ENCODE results near the gene BPTF.
"Not testable (repeated sequence)": the region's sequence is repeated elsewhere in the genome, so short reads cannot be mapped to it uniquely, and the experiment has no call there.

BPTF gene

DNA sequence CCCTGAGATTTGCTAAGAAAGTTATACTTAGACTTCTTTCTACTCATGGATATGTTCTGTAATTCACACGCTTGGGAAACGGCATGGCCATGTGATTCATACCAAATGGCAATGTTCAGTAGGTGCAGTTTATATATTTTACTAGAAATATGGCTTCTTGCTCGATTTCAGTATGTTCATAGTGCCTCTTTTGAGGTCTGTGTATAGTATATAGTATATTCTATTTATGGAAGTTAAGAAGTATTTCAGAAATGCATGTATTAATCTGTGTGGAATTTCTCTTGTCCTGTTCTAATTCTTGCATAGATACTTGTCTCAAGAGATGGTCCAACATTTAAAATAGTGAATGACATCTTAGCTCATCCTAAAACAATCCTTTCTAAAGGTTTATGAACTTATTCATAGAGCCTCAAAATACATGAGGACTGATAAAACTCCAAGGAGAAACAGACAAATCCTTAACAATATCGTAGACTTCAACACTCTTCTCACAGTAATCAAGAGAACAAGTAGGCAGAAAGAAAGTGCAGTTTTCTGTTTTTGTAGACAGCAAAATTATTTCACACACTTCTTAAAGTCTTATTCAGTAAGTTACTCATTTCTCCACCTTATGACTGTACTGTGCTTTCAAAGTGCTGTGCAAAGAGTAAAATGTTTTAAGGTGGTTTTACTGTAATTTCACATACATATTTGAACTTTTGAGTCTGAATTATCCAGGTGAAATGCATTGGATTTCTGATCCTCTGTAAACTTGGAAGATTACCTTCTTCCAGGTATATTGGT is 11.1 kb downstream of the BPTF start:
- DNase-seq = peak; percentile 71

- no peak for DNase-seq
Observed at GRCh38 chr17:67837965-67838364, 12.7 kb downstream of the BPTF start.

- DNase-seq = no peak
Observed at GRCh38 chr17:67838538-67838937, 13.2 kb downstream of the BPTF start.

GRCh38 chr17:67841992-67842391 is 16.7 kb downstream of the BPTF start:
- peak; percentile 15 for DNase-seq

- no peak for DNase-seq
Observed at GRCh38 chr17:67842648-67843047, 17.3 kb downstream of the BPTF start.

DNA sequence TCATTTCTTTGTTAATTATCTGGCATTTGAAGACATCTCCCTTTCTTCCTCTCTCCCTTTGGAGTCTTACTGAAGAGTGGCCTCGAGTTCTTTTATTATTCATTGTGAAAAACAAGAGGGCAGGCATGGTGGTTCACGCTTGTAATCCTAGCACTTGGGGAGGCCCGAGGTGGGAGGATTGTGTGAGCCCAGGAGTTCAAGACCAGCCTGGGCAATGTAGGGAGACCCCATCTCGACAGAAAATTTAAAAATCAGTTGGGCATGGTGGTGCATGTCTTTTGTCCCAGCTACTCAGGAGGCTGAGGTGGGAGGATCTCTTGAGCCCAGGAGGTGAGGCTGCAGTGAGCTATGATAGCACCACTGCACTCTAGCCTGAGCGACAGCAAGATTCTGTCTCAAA is 20.1 kb downstream of the BPTF start:
- no peak for DNase-seq

GRCh38 chr17:67848189-67848588 is 22.9 kb downstream of the BPTF start:
- DNase-seq = not testable (repeated sequence)

DNA sequence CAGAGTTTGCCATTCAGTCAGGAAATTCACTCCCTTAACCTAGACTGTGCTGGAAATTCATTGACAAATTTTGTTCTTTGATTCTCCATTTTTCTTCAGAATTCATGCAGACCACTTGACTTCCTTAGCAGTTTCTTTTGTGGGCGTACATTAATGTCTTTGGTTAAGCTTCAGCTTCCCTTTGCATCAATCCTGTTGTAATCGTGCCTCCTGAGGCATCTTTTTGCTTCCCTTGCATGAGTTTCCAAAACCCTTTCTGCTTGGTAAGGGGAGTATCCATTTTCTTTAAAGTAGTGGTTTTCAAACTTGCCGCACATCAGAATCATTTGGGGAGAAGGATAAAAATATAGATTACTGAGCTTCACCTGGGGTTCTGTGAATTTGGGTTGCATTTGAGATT is 23.5 kb downstream of the BPTF start:
- not testable (repeated sequence) for DNase-seq

DNA sequence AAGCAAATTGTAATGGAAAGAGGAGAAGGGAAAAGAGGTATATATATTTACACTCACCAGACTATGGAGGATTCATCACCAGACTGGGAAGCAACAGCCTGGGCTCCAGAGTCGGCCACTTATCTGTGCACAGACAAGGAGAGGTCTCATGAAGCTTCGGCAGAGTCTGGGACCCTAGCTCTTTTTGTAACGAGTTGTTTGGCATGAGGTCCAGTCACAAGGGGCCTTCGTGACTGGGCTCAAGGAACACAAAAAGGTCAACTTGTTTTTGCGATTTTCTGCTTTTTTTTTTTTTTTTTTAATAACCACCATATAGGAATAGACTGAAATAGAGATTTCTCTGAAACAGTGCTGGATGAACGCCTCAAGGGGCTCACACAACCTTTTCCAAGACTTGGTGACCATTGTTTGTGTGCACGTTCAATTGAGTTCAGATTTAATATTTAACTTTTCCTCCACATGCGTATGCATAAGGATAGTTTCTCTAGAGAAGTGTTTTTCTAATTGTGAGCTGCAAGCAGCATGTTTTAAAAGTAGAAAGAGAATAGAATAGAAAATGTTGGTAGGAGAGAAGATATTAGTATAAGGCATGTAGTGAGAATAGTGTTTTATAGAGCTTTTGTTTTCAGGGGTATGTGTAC is 25.8 kb downstream of the BPTF start:
- DNase-seq = no peak

- no peak for DNase-seq
Observed at GRCh38 chr17:67853703-67854102, 28.4 kb downstream of the BPTF start.

- no peak for DNase-seq
Observed at GRCh38 chr17:67854378-67854777, 29.1 kb downstream of the BPTF start.

DNA sequence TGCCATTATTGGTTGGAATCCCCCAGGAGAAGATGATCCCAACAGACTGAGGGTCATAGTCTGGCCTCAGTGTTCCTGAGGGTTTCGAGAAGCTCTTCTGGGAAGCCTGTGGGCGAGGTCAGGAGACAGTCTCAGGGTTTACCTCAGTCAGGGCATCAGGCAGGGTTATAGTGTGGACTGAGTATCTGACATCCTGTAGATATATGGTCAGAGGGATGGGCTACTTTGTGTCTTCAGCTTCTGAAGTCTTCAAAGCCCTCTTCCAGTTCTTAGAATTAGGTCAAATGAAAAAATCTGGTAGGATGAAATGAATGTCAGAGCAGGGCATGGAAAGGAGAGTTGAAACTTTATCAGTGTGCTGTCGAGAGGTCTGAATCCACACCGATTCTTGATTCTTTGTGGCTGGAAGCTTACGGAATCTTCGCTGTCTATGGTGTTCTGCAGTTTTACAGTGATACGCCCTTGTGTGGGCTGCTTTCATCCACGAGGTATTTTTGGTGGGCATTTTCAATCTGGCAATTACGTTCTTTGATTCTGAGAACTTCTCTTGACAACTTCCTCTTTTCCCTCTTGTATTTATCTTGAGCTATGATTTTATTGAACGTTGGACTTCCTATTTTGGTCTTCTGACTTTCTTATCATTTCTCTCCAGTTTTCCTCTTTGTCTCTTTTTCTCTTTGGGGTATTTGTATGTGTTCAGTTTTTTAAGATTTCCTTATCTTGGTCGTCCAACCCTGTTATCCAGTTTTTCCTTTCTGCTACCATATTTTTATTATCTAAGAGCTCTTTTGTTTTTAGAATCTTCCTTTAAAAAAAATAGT is 30.4 kb downstream of the BPTF start:
- DNase-seq = no peak

GRCh38 chr17:67856402-67856801 is 31.1 kb downstream of the BPTF start:
- not testable (repeated sequence) for DNase-seq

GRCh38 chr17:67862614-67863217 is 37.4 kb downstream of the BPTF start:
- DNase-seq = peak; percentile 19

DNA sequence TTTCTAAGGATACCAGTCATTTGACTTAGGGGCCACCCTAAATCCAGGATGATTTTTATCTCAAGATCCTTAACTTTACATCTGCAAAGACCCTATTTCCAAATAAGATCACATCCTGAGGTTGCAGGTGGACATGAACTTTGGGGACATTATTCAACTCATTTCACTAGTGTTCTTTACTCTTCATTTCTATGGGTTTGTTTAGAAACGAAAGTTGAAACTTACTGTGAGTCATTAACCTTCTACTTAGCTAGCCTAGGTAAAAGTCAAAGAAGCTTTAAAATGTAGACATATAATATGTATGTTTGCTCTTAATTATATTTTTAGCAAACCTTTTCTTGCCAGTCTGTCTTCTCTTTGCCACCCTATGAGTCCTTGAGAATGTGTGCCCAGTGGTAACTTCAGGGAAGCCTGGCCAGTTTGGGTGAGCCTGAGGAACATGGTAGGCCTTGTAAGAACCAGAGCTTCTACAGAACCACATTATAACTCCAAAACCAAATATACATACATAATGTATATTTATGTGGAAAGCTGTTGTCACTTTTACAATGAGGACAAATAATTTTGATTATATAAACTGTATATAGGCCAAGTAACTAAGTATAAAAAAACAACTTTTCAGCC is 38.4 kb downstream of the BPTF start:
- no peak for DNase-seq

GRCh38 chr17:67865438-67865837 is 40.1 kb downstream of the BPTF start:
- DNase-seq = no peak

DNA sequence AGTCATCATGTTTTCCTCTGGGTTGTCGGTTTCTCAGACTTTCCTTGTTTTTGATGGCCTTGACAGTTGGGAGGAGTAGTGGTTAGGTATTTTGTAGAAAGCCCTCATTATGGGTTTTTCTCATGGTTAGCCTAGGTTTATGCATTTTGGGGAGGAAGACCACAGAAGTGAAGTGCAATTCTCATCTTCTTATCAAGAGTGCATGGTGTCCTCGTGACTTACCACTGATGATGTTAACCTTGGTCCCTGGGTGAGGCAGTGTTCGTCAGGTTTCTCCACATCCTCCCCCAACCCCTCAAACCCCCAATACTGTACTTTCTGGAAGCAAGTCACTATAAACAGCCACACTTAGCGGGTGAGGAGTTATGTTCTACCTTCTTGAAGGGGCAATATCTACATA is 42.3 kb downstream of the BPTF start:
- DNase-seq = no peak

GRCh38 chr17:67868176-67868575 is 42.9 kb downstream of the BPTF start:
- no peak for DNase-seq

DNA sequence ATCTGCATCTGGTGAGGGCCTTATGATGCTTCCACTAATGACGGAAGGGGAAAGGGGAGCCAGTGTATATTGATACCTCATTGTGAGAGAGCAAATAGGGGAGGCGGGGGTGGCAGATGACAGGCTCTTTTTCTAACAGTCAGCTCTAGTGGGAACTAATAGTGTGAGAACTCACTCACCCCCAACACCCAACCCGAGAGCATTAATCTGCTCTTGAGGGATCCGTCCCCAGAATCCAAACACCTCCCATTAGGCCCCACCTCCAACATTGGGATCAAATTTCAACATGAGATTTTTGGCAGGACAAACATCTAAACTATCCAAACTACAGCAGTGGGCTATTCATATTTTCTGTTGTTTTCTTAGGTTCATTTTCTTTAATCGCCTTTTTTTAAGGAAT is 54.4 kb downstream of the BPTF start:
- DNase-seq = no peak

- no peak for DNase-seq
Observed at GRCh38 chr17:67881083-67881482, 55.8 kb downstream of the BPTF start.

DNA sequence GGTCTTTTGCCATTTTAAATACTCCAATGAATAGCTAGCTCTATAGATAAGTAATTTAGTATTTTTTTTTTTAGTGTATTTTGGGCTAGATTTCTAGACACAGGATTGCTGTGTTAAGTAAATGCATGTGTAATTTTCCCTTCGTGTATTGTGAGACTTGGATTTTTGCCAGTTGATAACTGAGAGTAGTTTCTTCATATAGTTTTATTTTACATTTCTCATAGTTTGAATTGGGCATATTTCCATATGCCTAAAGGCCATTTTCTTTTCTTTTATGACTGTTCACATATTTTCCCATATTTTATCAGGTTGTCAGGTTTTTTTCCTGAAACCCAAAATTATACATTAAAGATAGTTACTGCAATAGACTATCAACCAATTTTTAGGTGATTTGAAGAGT is 59.4 kb downstream of the BPTF start:
- no peak for DNase-seq

DNA sequence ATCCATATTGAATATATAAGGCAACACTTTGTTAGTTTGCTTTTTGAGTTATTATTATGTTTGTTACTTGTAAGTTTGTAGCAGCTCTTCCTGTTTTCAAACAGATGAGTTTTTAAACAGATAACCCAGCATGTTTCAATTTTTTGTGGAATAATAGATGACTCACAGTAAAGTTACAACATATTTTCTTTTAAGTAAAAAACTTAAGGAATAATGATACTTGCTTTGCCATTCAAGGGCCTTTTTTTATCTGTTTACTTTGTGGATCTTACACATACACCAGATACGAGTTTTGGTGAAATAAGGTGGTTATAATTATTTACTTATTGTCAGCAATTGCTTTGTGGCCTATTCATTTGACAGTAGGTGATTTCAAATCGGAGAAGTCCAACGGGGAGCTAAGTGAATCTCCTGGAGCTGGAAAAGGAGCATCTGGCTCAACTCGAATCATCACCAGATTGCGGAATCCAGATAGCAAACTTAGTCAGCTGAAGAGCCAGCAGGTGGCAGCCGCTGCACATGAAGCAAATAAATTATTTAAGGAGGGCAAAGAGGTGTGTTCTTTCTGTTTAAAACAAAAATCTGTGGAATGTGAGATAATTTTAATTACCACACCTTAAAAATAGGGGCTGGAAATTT is 66.3 kb downstream of the BPTF start:
- DNase-seq = peak; percentile 73

Data from HCEC 1CT (cell line).